Mucosa of descending colon (tissue), 3 donors: ENCODE results near the gene ARHGAP12. TPM values are rescaled to one million over a fixed set of nuclear protein-coding genes. Genes with fewer than 3 reads are reported as not detected.
"Not testable (repeated sequence)": the region's sequence is repeated elsewhere in the genome, so short reads cannot be mapped to it uniquely, and the experiment has no call there.

Experiments used
- ATAC-seq: fragments of 200-7000 bp; cut with Tn5 transposase; one replicate; pipeline ENCODE4 v1.9.1; 2020; ENCODE audit warnings: mild to moderate bottlenecking, moderate library complexity
- DNase-seq, 3 donors: peaks; one replicate each; pipeline ENCODE4 v3.0.0-alpha.2; 2020
- H3K36me3 ChIP-seq: fragments of 200-600 bp; one replicate; pipeline ENCODE4 v1.8.0; 2021; ENCODE audit warnings: low read depth, mild to moderate bottlenecking
- H3K4me1 ChIP-seq: fragments of 200-600 bp; one replicate; pipeline ENCODE4 v1.8.0; 2021; ENCODE audit warnings: low read depth, mild to moderate bottlenecking
- H3K4me3 ChIP-seq: fragments of 200-600 bp; one replicate; pipeline ENCODE4 v1.8.0; 2021; ENCODE audit warnings: mild to moderate bottlenecking
- H3K9me3 ChIP-seq: fragments of 200-600 bp; one replicate; pipeline ENCODE4 v1.8.0; 2021; ENCODE audit warnings: mild to moderate bottlenecking
- CTCF ChIP-seq: fragments of 200-600 bp; IDR thresholded peaks from one replicate; pipeline ENCODE4 v1.8.0; 2022; ENCODE audit warnings: antibody characterized with exemption, mild to moderate bottlenecking
- intact Hi-C, 2 donors: fragments of 100-400 bp; cut with DNase I in 1 of 2; cut with micrococcal nuclease in 1 of 2; formaldehyde crosslinking; loops; one replicate each; pipeline versions ENCODE4 v1.11.0 to v1.11.1; 2022; cut with DNase I, micrococcal nuclease
- total RNA-seq, 3 donors: library from RNA; stranded (reverse); fragmentation: NEBNext Ultra II Directional in 2 of 3; extraction: Animal tissue kit (Norgen Biotek cat#: 25700) in 2 of 3; gene quantifications; one replicate each; pipeline versions ENCODE4 v1.2.1 to v1.2.4, GENCODE V29; 2021 to 2023
- donor health status: DM: no; HTN: no; CAD: no; lungs with moderate emphysema.
- donor health status: DM: no; HTN: no; CAD: no.
- donor health status: DM: no; HTN: yes; CAD: no.

ARHGAP12 gene
- total RNA-seq, 3 donors from 2014 or later = 37.2 to 44.4 (median 44.3) TPM

DNA sequence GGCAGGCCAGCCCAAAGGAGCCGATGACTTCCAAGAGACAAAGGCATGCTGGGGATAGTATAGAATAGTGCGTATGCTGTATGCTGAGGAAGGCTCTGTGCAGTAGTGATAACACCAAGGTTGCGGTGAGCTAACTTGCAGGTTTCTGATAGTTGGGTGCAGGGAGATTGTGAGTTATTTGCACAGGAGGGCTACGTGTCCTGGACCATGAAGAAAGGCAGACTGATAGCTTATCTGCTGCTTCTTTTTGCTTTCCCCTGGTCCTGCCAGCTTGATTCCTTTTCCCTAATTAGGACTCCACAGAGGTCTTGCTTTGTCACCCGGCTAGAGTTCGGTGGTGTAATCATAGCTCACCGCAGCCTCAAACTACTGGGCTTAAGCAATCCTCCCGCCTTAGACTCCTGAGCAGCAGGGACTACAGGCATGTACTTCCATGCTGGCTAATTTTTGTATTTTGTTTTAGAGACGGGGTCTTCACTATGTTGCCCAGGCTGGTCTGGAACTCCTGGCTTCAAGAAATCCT lies 43.9 kb upstream of the ARHGAP12 start:
- Histone ChIP-seq H3K4me3 (no peak overlapping the region), H3K36me3 (no peaks in the 10 kb centered on the region), H3K9me3 (no peaks in the 10 kb centered on the region), H3K4me1 (no peaks in the 10 kb centered on the region)
- ATAC-seq = no peak
- intact Hi-C loops = no loop called here
- TF ChIP-seq CTCF = no peak
- no peak for DNase-seq

DNA sequence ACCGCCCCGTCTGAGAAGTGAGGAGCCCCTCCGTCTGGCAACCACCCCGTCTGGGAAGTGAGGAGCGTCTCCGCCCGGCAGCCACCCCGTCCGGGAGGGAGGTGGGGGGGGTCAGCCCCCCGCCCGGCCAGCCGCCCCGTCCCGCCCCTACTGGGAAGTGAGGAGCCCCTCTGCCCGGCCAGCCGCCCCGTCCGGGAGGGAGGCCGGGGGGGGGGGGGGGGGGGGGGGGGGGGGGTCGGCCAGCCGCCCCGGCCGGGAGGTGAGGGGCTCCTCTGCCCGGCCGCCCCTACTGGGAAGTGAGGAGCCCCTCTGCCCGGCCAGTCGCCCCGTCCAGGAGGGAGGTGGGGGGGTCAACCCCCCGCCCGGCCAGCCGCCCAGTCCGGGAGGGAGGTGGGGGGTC lies 41.2 kb upstream of the ARHGAP12 start:
- ATAC-seq, H3K9me3 ChIP-seq, H3K4me1 ChIP-seq, intact Hi-C loops, H3K36me3 ChIP-seq, DNase-seq, H3K4me3 ChIP-seq: not testable (repeated sequence)

- ATAC-seq (no peak), DNase-seq (no peak)
- H3K36me3 ChIP-seq = no peaks in the 10 kb centered on the region
- TF ChIP-seq CTCF = no peak
- H3K4me1 ChIP-seq = no peaks in the 10 kb centered on the region
- no peaks in the 10 kb centered on the region for H3K9me3 ChIP-seq
- intact Hi-C loops = no loop called here
- no peak overlapping the region for H3K4me3 ChIP-seq
These were observed 35.0 kb upstream of the ARHGAP12 start for GRCh38 chr10:31963589-31963980.

DNA sequence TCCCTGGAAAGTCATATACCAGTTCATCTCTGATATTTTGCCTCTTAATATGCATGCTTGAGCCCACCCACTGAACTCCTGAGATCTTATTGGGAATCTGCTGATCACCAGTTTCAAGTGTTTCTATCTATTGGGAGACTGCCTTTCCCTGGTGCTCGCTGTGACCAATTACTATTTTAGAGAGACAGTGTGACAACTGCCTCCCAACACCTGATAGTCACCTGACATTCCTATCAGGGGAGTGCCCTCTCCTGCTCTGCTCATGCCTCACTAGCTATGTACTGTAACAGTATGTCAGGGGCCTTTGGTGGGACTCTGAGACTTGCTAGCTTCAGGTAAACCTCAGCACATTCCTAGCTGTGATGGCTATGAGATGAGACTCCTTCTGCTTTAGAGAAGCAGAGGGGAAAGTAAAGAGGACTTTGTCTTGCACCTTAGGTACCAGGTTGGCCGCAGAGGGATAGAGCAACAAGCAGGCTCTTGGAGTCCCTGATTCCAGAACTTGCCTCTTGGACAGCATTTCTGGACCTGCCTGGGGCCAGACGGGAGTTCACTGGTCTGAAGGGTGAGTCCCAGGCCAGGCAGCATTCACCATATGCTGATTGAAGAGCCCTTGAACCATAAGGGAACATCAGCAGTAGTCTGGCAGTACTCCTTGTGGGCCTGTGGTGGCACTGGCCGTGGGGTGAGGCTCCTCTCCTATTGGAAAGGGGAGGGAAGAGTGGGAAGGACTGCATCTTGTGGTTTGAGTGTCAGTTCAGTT lies 34.4 kb upstream of the ARHGAP12 start:
- H3K36me3 ChIP-seq = no peaks in the 10 kb centered on the region
- DNase-seq (no peak), ATAC-seq (peak; percentile 50)
- no peak for TF ChIP-seq CTCF
- no peaks in the 10 kb centered on the region for H3K4me1 ChIP-seq
- intact Hi-C loops = no loop called here
- no peaks in the 10 kb centered on the region for H3K9me3 ChIP-seq
- no peak overlapping the region for H3K4me3 ChIP-seq

GRCh38 chr10:31961277-31962074 lies 32.8 kb upstream of the ARHGAP12 start:
- Histone ChIP-seq H3K4me1 (no peaks in the 10 kb centered on the region), H3K9me3 (no peaks in the 10 kb centered on the region), H3K4me3 (no peak overlapping the region), H3K36me3 (no peaks in the 10 kb centered on the region)
- intact Hi-C loops = no loop called here
- DNase-seq (peak in 1 of 3 donors; percentile 40), ATAC-seq (peak; percentile 79)
- no peak for TF ChIP-seq CTCF
